MCF 10A (cell line): ENCODE measurements around the gene SCN8A. TPM values are rescaled to one million over a fixed set of nuclear protein-coding genes. Genes with fewer than 3 reads are reported as not detected.
"Not testable (repeated sequence)": the region's sequence is repeated elsewhere in the genome, so short reads cannot be mapped to it uniquely, and the experiment has no call there.

Source experiments
- BruUV-seq: library from RNA; stranded (reverse); fragments of 400-500 nt; replicated peaks from 2 replicates; lab custom pipeline; 2021; lab: Mats Ljungman, UMichigan
- CTCF ChIA-PET: fragments of 300-600 bp; sonication (Branson Sonifier 250); formaldehyde crosslinking; extraction: SDS; loops from one replicate; lab custom pipeline; 2021; ENCODE audit warnings: antibody characterized with exemption, inconsistent platforms; lab: Yijun Ruan, JAX
- POLR2A ChIA-PET: fragments of 300-600, 350-650 bp; sonication (Branson Sonifier 250); formaldehyde crosslinking; extraction: SDS; loops from one replicate; lab custom pipeline; 2020; ENCODE audit warnings: antibody characterized with exemption, inconsistent platforms; lab: Yijun Ruan, JAX
- DNase-seq: peaks from one replicate; pipeline ENCODE4 v3.0.0-alpha.2; 2018; ENCODE audit not compliant: unreplicated experiment
- H3K27ac Mint-ChIP-seq: one replicate; pipeline ENCODE4 v1.8.0; 2022; ENCODE audit warnings: mild to moderate bottlenecking, low read depth, mixed read lengths; ENCODE audit not compliant: unreplicated experiment
- H3K27me3 Mint-ChIP-seq: one replicate; pipeline ENCODE4 v1.8.0; 2022; ENCODE audit warnings: mixed read lengths; ENCODE audit not compliant: insufficient read depth, unreplicated experiment
- H3K36me3 Mint-ChIP-seq: one replicate; pipeline ENCODE4 v1.8.0; 2022; ENCODE audit warnings: mild to moderate bottlenecking, moderate library complexity, mixed read lengths; ENCODE audit not compliant: insufficient read depth, unreplicated experiment
- H3K4me1 Mint-ChIP-seq: one replicate; pipeline ENCODE4 v1.8.0; 2022; ENCODE audit warnings: mixed read lengths; ENCODE audit not compliant: insufficient read depth, unreplicated experiment
- H3K4me3 Mint-ChIP-seq: one replicate; pipeline ENCODE4 v1.8.0; 2022; ENCODE audit warnings: mild to moderate bottlenecking, moderate library complexity, mixed read lengths; ENCODE audit not compliant: unreplicated experiment
- H3K9me3 Mint-ChIP-seq: one replicate; pipeline ENCODE4 v1.8.0; 2022; ENCODE audit warnings: mixed read lengths; ENCODE audit not compliant: unreplicated experiment
- intact Hi-C: fragments of 100-400 bp; cut with micrococcal nuclease; formaldehyde crosslinking; loops from 2 replicates; pipeline ENCODE4 v1.14.1; 2022
- total RNA-seq: library from RNA; stranded (reverse); gene quantifications from 2 replicates; pipeline ENCODE4 v1.2.3, GENCODE V29; 2022
- TF ChIP-seq, protein P1 (sequence below): fragments of 200-600 bp; IDR thresholded peaks from one replicate; pipeline ENCODE4 v1.8.0; 2022; ENCODE audit warnings: antibody characterized with exemption, mild to moderate bottlenecking; ENCODE audit not compliant: unreplicated experiment

SCN8A gene
- total RNA-seq, 1 experiment from 2014 or later: 0.70 TPM

DNA sequence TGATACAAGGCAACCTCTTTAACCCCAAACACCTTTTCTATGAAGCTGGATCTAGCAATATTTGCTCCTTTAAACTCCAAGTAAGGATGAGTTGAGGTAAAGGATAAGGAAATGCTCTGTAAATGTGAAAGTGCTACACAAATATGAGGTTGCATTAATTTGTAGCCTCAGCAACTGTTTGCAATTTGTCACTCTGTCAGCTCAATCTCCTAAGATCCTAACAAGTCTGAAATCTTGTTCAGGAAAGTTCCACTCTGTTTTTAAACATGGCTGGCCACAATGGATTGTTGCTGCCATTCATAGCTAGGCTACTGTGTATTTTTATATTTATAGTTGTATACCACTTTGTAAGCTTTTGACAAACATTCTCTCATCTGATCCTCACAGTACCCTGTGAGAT lies 51.3 kb downstream of the SCN8A start:
- intact Hi-C loops: no loop called here
- DNase-seq: no peak
- Mint-ChIP-seq H3K27me3 (no peaks in the 10 kb centered on the region), H3K9me3 (no peaks in the 10 kb centered on the region), H3K4me1 (peaks cover 2% of the 10 kb centered on the region), H3K4me3 (no peak overlapping the region), H3K36me3 (no peaks in the 10 kb centered on the region), H3K27ac (no peak overlapping the region)
- BruUV-seq: no TSS peak
- TF ChIP-seq, protein P1, sequence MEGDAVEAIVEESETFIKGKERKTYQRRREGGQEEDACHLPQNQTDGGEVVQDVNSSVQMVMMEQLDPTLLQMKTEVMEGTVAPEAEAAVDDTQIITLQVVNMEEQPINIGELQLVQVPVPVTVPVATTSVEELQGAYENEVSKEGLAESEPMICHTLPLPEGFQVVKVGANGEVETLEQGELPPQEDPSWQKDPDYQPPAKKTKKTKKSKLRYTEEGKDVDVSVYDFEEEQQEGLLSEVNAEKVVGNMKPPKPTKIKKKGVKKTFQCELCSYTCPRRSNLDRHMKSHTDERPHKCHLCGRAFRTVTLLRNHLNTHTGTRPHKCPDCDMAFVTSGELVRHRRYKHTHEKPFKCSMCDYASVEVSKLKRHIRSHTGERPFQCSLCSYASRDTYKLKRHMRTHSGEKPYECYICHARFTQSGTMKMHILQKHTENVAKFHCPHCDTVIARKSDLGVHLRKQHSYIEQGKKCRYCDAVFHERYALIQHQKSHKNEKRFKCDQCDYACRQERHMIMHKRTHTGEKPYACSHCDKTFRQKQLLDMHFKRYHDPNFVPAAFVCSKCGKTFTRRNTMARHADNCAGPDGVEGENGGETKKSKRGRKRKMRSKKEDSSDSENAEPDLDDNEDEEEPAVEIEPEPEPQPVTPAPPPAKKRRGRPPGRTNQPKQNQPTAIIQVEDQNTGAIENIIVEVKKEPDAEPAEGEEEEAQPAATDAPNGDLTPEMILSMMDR: no peak
- ChIA-PET CTCF (interaction anchor here (1.2 kb wide), 2 partner anchors 52 to 110 kb away, joined by 4 read pairs; no protein-coding TSS in a partner anchor), POLR2A (interaction anchor here (0.6 to 2.3 kb wide), 4 partner anchors 10 to 47 kb away, joined by 3 to 4 read pairs (median 4); no protein-coding TSS in a partner anchor)

DNA sequence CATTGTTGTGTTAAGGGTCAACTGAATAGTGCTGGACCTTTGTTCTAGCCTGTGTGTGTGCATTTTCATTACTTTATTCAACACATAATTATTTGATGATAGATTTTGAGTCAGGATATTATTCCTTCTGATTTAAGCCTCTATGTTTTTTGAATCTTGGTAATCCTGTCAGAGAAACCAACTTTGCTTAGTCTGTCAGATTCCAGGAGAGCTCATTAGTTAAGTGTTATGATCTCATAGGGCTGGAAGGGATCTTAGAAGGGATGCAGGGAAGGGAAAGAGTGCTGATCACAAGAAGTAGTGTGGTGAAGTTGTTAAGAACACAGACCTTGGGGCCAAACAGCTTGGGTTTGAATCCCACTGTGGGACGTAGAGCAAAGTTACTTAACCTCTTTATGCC lies 52.9 kb downstream of the SCN8A start:
- Mint-ChIP-seq H3K9me3 (no peaks in the 10 kb centered on the region), H3K27ac (no peak overlapping the region), H3K36me3 (no peaks in the 10 kb centered on the region), H3K27me3 (no peaks in the 10 kb centered on the region), H3K4me1 (no peaks in the 10 kb centered on the region), H3K4me3 (no peak overlapping the region)
- ChIA-PET POLR2A (interaction anchor here (0.5 to 2.3 kb wide), 2 partner anchors 9 to 338 kb away, joined by 4 read pairs; no protein-coding TSS in a partner anchor), CTCF (interaction anchor here (0.7 to 1.4 kb wide), 2 partner anchors 19 to 179 kb away, joined by 3 to 4 read pairs; no protein-coding TSS in a partner anchor)
- no TSS peak for BruUV-seq
- TF ChIP-seq, protein P1: no peak
- no peak for DNase-seq
- intact Hi-C loops: no loop called here

DNA sequence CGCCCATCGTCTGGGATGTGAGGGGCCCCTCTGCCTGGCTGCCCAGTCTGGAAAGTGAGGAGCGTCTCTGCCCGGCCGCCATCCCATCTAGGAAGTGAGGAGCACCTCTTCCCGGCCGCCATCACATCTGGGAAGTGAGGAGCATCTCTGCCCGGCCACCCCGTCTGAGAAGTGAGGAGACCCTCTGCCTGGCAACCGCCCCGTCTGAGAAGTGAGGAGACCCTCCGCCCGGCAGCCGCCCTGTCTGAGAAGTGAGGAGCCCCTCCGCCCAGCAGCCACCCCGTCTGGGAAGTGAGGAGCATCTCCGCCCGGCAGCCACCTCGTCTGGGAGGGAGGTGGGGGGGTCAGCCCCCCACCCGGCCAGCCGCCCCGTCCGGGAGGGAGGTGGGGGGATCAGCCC lies 53.7 kb downstream of the SCN8A start:
- BruUV-seq, H3K4me3 Mint-ChIP-seq, H3K27ac Mint-ChIP-seq, intact Hi-C loops, H3K9me3 Mint-ChIP-seq, H3K36me3 Mint-ChIP-seq, H3K4me1 Mint-ChIP-seq, POLR2A ChIA-PET, CTCF ChIA-PET, H3K27me3 Mint-ChIP-seq, DNase-seq: not testable (repeated sequence)

DNA sequence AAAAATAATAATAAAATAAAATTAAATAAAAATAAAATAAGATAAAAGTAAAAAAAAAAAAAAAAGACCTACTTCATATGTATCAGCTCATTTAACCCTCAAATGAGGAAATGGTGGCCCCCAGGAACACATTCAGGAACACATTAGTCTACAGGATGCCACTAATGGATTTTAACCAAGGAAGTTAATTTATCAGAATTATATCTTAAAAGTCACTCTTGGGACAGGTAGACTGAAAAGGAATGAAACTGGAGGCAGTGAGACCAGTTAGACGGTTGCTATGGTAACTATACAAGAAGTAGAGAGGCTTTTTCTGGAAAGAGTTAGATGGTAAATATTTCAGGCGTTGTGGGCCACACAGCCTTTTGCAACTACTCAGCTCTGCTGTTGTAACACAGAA lies 54.9 kb downstream of the SCN8A start:
- H3K27me3 Mint-ChIP-seq: no peaks in the 10 kb centered on the region
- H3K4me1 Mint-ChIP-seq: no peaks in the 10 kb centered on the region
- no TSS peak for BruUV-seq
- no peak for DNase-seq
- no peaks in the 10 kb centered on the region for H3K36me3 Mint-ChIP-seq
- no peak overlapping the region for H3K27ac Mint-ChIP-seq
- H3K9me3 Mint-ChIP-seq: no peaks in the 10 kb centered on the region
- CTCF ChIA-PET: no interaction called here
- TF ChIP-seq, protein P1: no peak
- intact Hi-C loops: no loop called here
- POLR2A ChIA-PET: no interaction called here
- H3K4me3 Mint-ChIP-seq: no peak overlapping the region
